ENCODE data around the gene CD109. TPM values are rescaled to one million over a fixed set of nuclear protein-coding genes. Genes with fewer than 3 reads are reported as not detected.

Gene CD109
- total and polyA plus RNA-seq, 2 of the 8 experiments (the other 6 are each of a cell fraction or from before 2014, with no cell fraction given): 1.4 to 5.3 TPM

- no peak overlapping the region for H3K4me3 ChIP-seq (ENCODE audit: extremely low read depth in 1 of 4, insufficient read depth in 2 of 4, low read depth in 3 of 4, low read length in 4 of 4)
- H3K36me3 ChIP-seq (ENCODE audit: control insufficient read depth in 2 of 4, insufficient read depth in 4 of 4, low read length in 3 of 4): no peaks in the 10 kb centered on the region
- no peak overlapping the region for H2BK15ac ChIP-seq (ENCODE audit: low read length)
- H3K9me3 ChIP-seq (ENCODE audit: insufficient read depth in 2 of 2, low read depth in 1 of 2, low read length in 1 of 2): no peaks in the 10 kb centered on the region
- no peak overlapping the region for H2AFZ ChIP-seq (ENCODE audit: low read length)
- H3K9ac ChIP-seq (replicated peaks in 1 of 4; ENCODE audit: extremely low read depth in 1 of 4, low read depth in 3 of 4, low read length in 3 of 4): no peak overlapping the region
- WGBS, 2 experiments (ENCODE audit: extremely low coverage in 1 of 2, insufficient coverage in 1 of 2, insufficient read length in 1 of 2, insufficient replicate concordance in 2 of 2, low coverage in 1 of 2, low lambda C conversion rate in 2 of 2, missing lambda C conversion rate in 1 of 2): 89% methylated on average over 2 of the region's 2 CpGs; no CpG with 5 or more reads in 1 of the 2 experiments
- no peak overlapping the region for H3K4me2 ChIP-seq (ENCODE audit: insufficient read depth in 1 of 2, low read depth in 2 of 2, low read length in 2 of 2)
- H4K5ac ChIP-seq (ENCODE audit: insufficient read length, low read depth, low read length): no peak overlapping the region
- no peaks in the 10 kb centered on the region for H4K20me1 ChIP-seq (replicated peaks in 1 of 2; ENCODE audit: control insufficient read depth in 1 of 2, insufficient read depth in 2 of 2, low read length in 2 of 2)
- H3K14ac ChIP-seq (ENCODE audit: insufficient read length): no peak overlapping the region
- H3K79me1 ChIP-seq (ENCODE audit: low read depth, low read length): no peaks in the 10 kb centered on the region
- FAIRE-seq (no peak), DNase-seq (ENCODE audit: low read depth in 1 of 2, low spot score in 2 of 2) (no peak)
- no peak overlapping the region for H4K91ac ChIP-seq (replicated peaks; ENCODE audit: insufficient read length, low read length)
- H3K23me2 ChIP-seq (ENCODE audit: low read depth, low read length): no peaks in the 10 kb centered on the region
- H3K4me1 ChIP-seq (replicated peaks in 1 of 4; ENCODE audit: control insufficient read depth in 3 of 4, insufficient read depth in 4 of 4, low read length in 3 of 4): peaks cover 0 to under 1% (median 0%) of the 10 kb centered on the region in 4 experiments; a peak in 1 of 7 replicates
- H3K56ac ChIP-seq (replicated peaks; ENCODE audit: insufficient read length, low read depth, low read length): no peak overlapping the region
- H2AK5ac ChIP-seq (ENCODE audit: low read depth, low read length): no peak overlapping the region
- H3K23ac ChIP-seq (ENCODE audit: insufficient read length): no peak overlapping the region
- no peak overlapping the region for H3K18ac ChIP-seq (ENCODE audit: extremely low read depth, low read length)
- no peaks in the 10 kb centered on the region for H3K27me3 ChIP-seq (replicated peaks in 1 of 4; ENCODE audit: control insufficient read depth in 3 of 4, extremely low read depth in 1 of 4, insufficient read depth in 3 of 4, low read length in 3 of 4)
- no peak overlapping the region for H3K27ac ChIP-seq (ENCODE audit: low read depth, low read length)
- ChIA-PET CTCF (ENCODE audit: partially characterized antibody) (interaction anchor here (0.7 to 2.1 kb wide), 2 partner anchors 31 to 143 kb away, joined by 3 to 10 read pairs; no protein-coding TSS in a partner anchor), POLR2A (ENCODE audit: partially characterized antibody) (interaction anchor here (2.2 kb wide), 1 partner anchor 11 kb away, joined by 7 read pairs; no protein-coding TSS in a partner anchor)
- no peaks in the 10 kb centered on the region for H3K79me2 ChIP-seq (ENCODE audit: control insufficient read depth in 1 of 2, insufficient read depth in 2 of 2, low read length in 2 of 2)
- no peak overlapping the region for H4K8ac ChIP-seq (ENCODE audit: extremely low read depth, insufficient read depth, low read length)
- no peak overlapping the region for H3K4ac ChIP-seq (replicated peaks; ENCODE audit: insufficient read length, low read depth, low read length)
- H2BK12ac ChIP-seq (ENCODE audit: low read depth, low read length): no peak overlapping the region
- H2BK5ac ChIP-seq (ENCODE audit: low read depth, low read length): no peak overlapping the region
- H2BK20ac ChIP-seq (ENCODE audit: low read length): no peak overlapping the region
- no peak overlapping the region for H2BK120ac ChIP-seq (replicated peaks; ENCODE audit: low read depth, low read length)
- TF ChIP-seq YY1 (IDR thresholded peaks at IDR 0.05; ENCODE audit: low read depth, low read length): no peak
- no peak for TF ChIP-seq CREB1 (IDR thresholded peaks at IDR 0.05)
- TF ChIP-seq GABPA (IDR thresholded peaks at IDR 0.05; ENCODE audit: borderline replicate concordance, insufficient read depth, low read length): no peak
- no peak for TF ChIP-seq ASH2L (IDR thresholded peaks at IDR 0.05; ENCODE audit: low read length)
- TF ChIP-seq RFX5 (IDR thresholded peaks at IDR 0.05; ENCODE audit: borderline replicate concordance, low read depth, low read length): no peak
- no peak for TF ChIP-seq USF2 (IDR thresholded peaks at IDR 0.05; ENCODE audit: low read length)
- TF ChIP-seq SP2 (IDR thresholded peaks at IDR 0.05; ENCODE audit: low read length): no peak
These were observed 6.4 kb downstream of the CD109 start for GRCh38 chr6:73702444-73702843.

Data from H1 (cell line).